OCI-LY7 (cell line): ENCODE measurements around the gene PSMD5. TPM values are rescaled to one million over a fixed set of nuclear protein-coding genes. Genes with fewer than 3 reads are reported as not detected.

ENCODE experiments used
- BruUV-seq: library from RNA; stranded (reverse); fragments of 400-500 nt; replicated peaks from 2 replicates; lab custom pipeline; 2021; lab: Mats Ljungman, UMichigan
- CTCF ChIA-PET: fragments of 300-600 bp; sonication (Branson Sonifier 250); formaldehyde crosslinking; loops from one replicate; lab custom pipeline; 2022; ENCODE audit warnings: antibody characterized with exemption; ENCODE audit not compliant: unreplicated experiment; lab: Charles Lee
- POLR2A ChIA-PET: fragments of 300-600 bp; sonication (Branson Sonifier 250); formaldehyde crosslinking; loops from one replicate; lab custom pipeline; 2022; ENCODE audit warnings: antibody characterized with exemption; lab: Charles Lee
- DNase-seq: peaks from one replicate; pipeline ENCODE4 v3.0.0-alpha.2; 2015; ENCODE audit warnings: low spot score
- H2AFZ ChIP-seq: fragments of 200-600 bp; sonication (generic), shearing (Covaris generic); 2 replicates; pipeline ENCODE4 v1.6.1; 2014; ENCODE audit warnings: mild to moderate bottlenecking, antibody characterized with exemption, low read length, moderate library complexity
- H3K27ac ChIP-seq: fragments of 200-600 bp; sonication (generic); 2 replicates; pipeline ENCODE4 v1.5.1; 2014; ENCODE audit warnings: mixed run types, low read depth, mild to moderate bottlenecking, moderate library complexity, low read length, inconsistent platforms; ENCODE audit not compliant: poor library complexity, severe bottlenecking
- H3K36me3 ChIP-seq: fragments of 200-600 bp; sonication (generic); 2 replicates; pipeline ENCODE4 v1.6.1; 2014; ENCODE audit warnings: mild to moderate bottlenecking, antibody characterized with exemption, low read length, moderate library complexity, mixed read lengths; ENCODE audit not compliant: insufficient read depth
- H3K4me1 ChIP-seq: fragments of 200-600 bp; sonication (generic); 2 replicates; pipeline ENCODE4 v1.5.1; 2014; ENCODE audit warnings: mild to moderate bottlenecking, low read length; ENCODE audit not compliant: insufficient read depth, poor library complexity, severe bottlenecking
- H3K4me2 ChIP-seq: fragments of 200-600 bp; sonication (generic); 2 replicates; pipeline ENCODE4 v1.6.1; 2014; ENCODE audit warnings: mild to moderate bottlenecking, low read length
- H3K4me3 ChIP-seq: fragments of 200-600 bp; sonication (generic); 2 replicates; pipeline ENCODE4 v1.5.1; 2014; ENCODE audit warnings: mild to moderate bottlenecking, low read depth, low read length; ENCODE audit not compliant: poor library complexity, severe bottlenecking
- H3K79me2 ChIP-seq: fragments of 200-600 bp; sonication (generic); 2 replicates; pipeline ENCODE4 v1.6.1; 2016; ENCODE audit warnings: low read depth, mild to moderate bottlenecking, low read length, moderate library complexity, mixed read lengths; ENCODE audit not compliant: insufficient read depth
- H3K9me2 ChIP-seq: fragments of 200-600 bp; sonication (generic); 2 replicates; pipeline ENCODE4 v1.6.1; 2016; ENCODE audit warnings: mild to moderate bottlenecking, low read length, mixed read lengths; ENCODE audit not compliant: insufficient read depth
- H3K9me3 ChIP-seq: fragments of 200-600 bp; sonication (generic); 2 replicates; pipeline ENCODE4 v1.6.1; 2014; ENCODE audit warnings: mild to moderate bottlenecking, mixed run types, low read length, mixed read lengths
- H4K20me1 ChIP-seq: fragments of 200-600 bp; sonication (generic); 2 replicates; pipeline ENCODE4 v1.6.1; 2014; ENCODE audit warnings: mild to moderate bottlenecking, antibody characterized with exemption, low read length, moderate library complexity, mixed read lengths; ENCODE audit not compliant: insufficient read depth
- CTCF ChIP-seq: fragments of 200-600 bp; sonication (generic); conservative IDR thresholded peaks from 2 replicates; pipeline ENCODE4 v1.5.1; 2014; ENCODE audit warnings: mild to moderate bottlenecking, antibody characterized with exemption, low read length, moderate library complexity, mixed read lengths
- EZH2phosphoT487 ChIP-seq: fragments of 200-600 bp; sonication (generic); IDR thresholded peaks from 2 replicates; pipeline ENCODE4 v1.6.1; 2018; ENCODE audit warnings: low read depth, borderline replicate concordance, mild to moderate bottlenecking, mixed run types, antibody characterized with exemption, low read length, moderate library complexity, mixed read lengths
- intact Hi-C: fragments of 100-400 bp; cut with micrococcal nuclease; formaldehyde crosslinking; loops from one replicate; pipeline ENCODE4 v1.10.0; 2022; ENCODE audit not compliant: unreplicated experiment
- total RNA-seq, 2 experiments: library from RNA; depleted of rRNA in 1 of 2; stranded (reverse); fragments of >200 nt in 1 of 2; shearing (Covaris generic) in 1 of 2; gene quantifications; 2 replicates each; pipeline ENCODE4 v1.2.3, GENCODE V29; 2014 to 2022

The PSMD5 gene
- total RNA-seq, 2 experiments from 2014 or later: 12.0 to 33.3 TPM

- H3K9me2 ChIP-seq: no peaks in the 10 kb centered on the region
- H2AFZ ChIP-seq: no peak overlapping the region
- no peak overlapping the region for H3K27ac ChIP-seq
- no peak overlapping the region for H3K4me2 ChIP-seq
- ChIA-PET CTCF (no interaction called here), POLR2A (interaction anchor here (0.5 to 1.1 kb wide), 2 partner anchors 11 to 37 kb away, joined by 3 to 4 read pairs; no protein-coding TSS in a partner anchor)
- peaks cover 56% of the 10 kb centered on the region for H3K36me3 ChIP-seq
- H3K9me3 ChIP-seq: no peaks in the 10 kb centered on the region
- DNase-seq: no peak
- no peak for TF ChIP-seq CTCF
- no peak for TF ChIP-seq EZH2phosphoT487
- H3K4me3 ChIP-seq: no peak overlapping the region
- peaks cover 18% of the 10 kb centered on the region for H3K4me1 ChIP-seq
- no TSS peak for BruUV-seq
- peaks cover 39% of the 10 kb centered on the region; the same call in 1 of the 2 replicates for H3K79me2 ChIP-seq
- H4K20me1 ChIP-seq: no peaks in the 10 kb centered on the region
- intact Hi-C loops: no loop called here
Measured at GRCh38 chr9:120837921-120838320, 4.8 kb downstream of the PSMD5 start.

GRCh38 chr9:120833325-120833724, 9.4 kb downstream of the PSMD5 start:
- no peaks in the 10 kb centered on the region for H3K4me1 ChIP-seq
- no peak overlapping the region for H2AFZ ChIP-seq
- H3K9me2 ChIP-seq: no peaks in the 10 kb centered on the region
- H3K4me3 ChIP-seq: no peak overlapping the region
- peaks cover 81% of the 10 kb centered on the region for H3K36me3 ChIP-seq
- no peak overlapping the region for H3K4me2 ChIP-seq
- no peaks in the 10 kb centered on the region for H4K20me1 ChIP-seq
- POLR2A ChIA-PET: interaction anchor here (1.1 to 1.4 kb wide), 2 partner anchors 66 to 408 kb away, joined by 3 to 4 read pairs; no protein-coding TSS in a partner anchor
- peaks cover 9% of the 10 kb centered on the region; the same call in 1 of the 2 replicates for H3K79me2 ChIP-seq
- BruUV-seq: no TSS peak
- intact Hi-C loops: no loop called here
- no peak for DNase-seq
- TF ChIP-seq EZH2phosphoT487 (no peak), CTCF (no peak)
- H3K9me3 ChIP-seq: no peaks in the 10 kb centered on the region
- CTCF ChIA-PET: interaction anchor here (0.6 kb wide), 1 partner anchor 70 kb away, joined by 3 read pairs; no protein-coding TSS in a partner anchor
- H3K27ac ChIP-seq: no peak overlapping the region

- Histone ChIP-seq H3K4me1 (no peaks in the 10 kb centered on the region), H4K20me1 (no peaks in the 10 kb centered on the region), H3K79me2 (peaks cover 6% of the 10 kb centered on the region; the same call in 1 of the 2 replicates), H3K9me2 (no peaks in the 10 kb centered on the region), H3K4me2 (no peak overlapping the region), H3K27ac (no peak overlapping the region), H3K36me3 (peaks cover 81% of the 10 kb centered on the region), H3K9me3 (no peaks in the 10 kb centered on the region), H2AFZ (no peak overlapping the region), H3K4me3 (no peak overlapping the region)
- ChIA-PET POLR2A (interaction anchor here (0.7 to 1.4 kb wide), 6 partner anchors 9 to 409 kb away, joined by 3 to 7 read pairs (median 4); partner anchors contain the start of gene FBXW2), CTCF (no interaction called here)
- TF ChIP-seq EZH2phosphoT487 (no peak), CTCF (no peak)
- DNase-seq: no peak
- BruUV-seq: no TSS peak
- intact Hi-C loops: no loop called here
Measured at GRCh38 chr9:120832807-120833206, 9.9 kb downstream of the PSMD5 start.
